Adrenal gland (tissue), 12 donors: ENCODE data around the gene DVL1. TPM values are rescaled to one million over a fixed set of nuclear protein-coding genes. Genes with fewer than 3 reads are reported as not detected.

Source experiments
- DNase-seq, 7 donors: peaks; one replicate each; pipeline ENCODE4 v3.0.0-alpha.2; 2019 to 2020
- H3K27ac ChIP-seq, 5 donors: fragments of 200-600 bp; sonication (generic) in 4 of 5; 1 replicate in 3 of 5; 2 replicates in 2 of 5; pipeline versions ENCODE4 v1.5.1 to v1.8.0; 2016 to 2020; ENCODE audit warnings: mild to moderate bottlenecking in 1 of 5
- H3K27me3 ChIP-seq: fragments of 200-600 bp; 2 replicates; pipeline ENCODE4 v1.8.0; 2021
- H3K36me3 ChIP-seq, 2 donors: fragments of 200-600 bp; replicated peaks in 1 of 2; 1 replicate in 1 of 2; 2 replicates in 1 of 2; pipeline versions ENCODE4 v1.5.1 to v1.8.0; 2018 to 2022
- H3K4me1 ChIP-seq, 2 donors: fragments of 200-600 bp; replicated peaks in 1 of 2; 1 replicate in 1 of 2; 2 replicates in 1 of 2; pipeline versions ENCODE4 v1.5.1 to v1.8.0; 2018 to 2021
- H3K4me3 ChIP-seq, 4 donors: fragments of 200-600 bp; sonication (generic) in 3 of 4; one replicate each; pipeline ENCODE4 v1.5.1; 2016 to 2018
- H3K9me3 ChIP-seq, 3 donors: fragments of 200-600 bp; sonication (generic) in 1 of 3; replicated peaks in 1 of 3; 1 replicate in 2 of 3; 2 replicates in 1 of 3; pipeline versions ENCODE4 v1.5.1 to v1.8.0; 2016 to 2021
- POLR2A ChIP-seq, 2 donors: fragments of 450-650 bp; IDR thresholded peaks; one replicate each; pipeline ENCODE4 v1.6.1; 2017; ENCODE audit warnings: antibody characterized with exemption in 2 of 2, mild to moderate bottlenecking in 2 of 2, moderate library complexity in 1 of 2
- WGBS, 4 donors: extraction: QIAGEN DNeasy Blood & Tissue Kit in 2 of 4; methylation state at CpG; one replicate each; pipeline versions ENCODE4 v1.1.5 to v1.1.7; 2013 to 2017; 5-methylcytosine and 5-hydroxymethylcytosine counted together
- intact Hi-C, 2 donors: fragments of 100-400 bp; cut with DNase I; formaldehyde crosslinking; loops; one replicate each; pipeline versions ENCODE4 v1.14.1 to v1.15.0; 2022 to 2023
- polyA plus RNA-seq, 3 donors: library from polyadenylated mRNA; stranded (reverse); fragments of 200-250 nt in 2 of 3; fragments of 350-450 nt in 1 of 3; fragmentation: Illumina TruSeq in 1 of 3; extraction: RNeasy Lipid Tissue Mini Kit (QIAGEN cat#74804) in 1 of 3; gene quantifications; one replicate each; pipeline ENCODE4 v1.2.3, GENCODE V29; 2013 to 2014
- total RNA-seq, 9 donors: library from RNA; depleted of rRNA in 4 of 9; stranded (reverse); fragments of >200 nt in 4 of 9; fragments of 120-200 nt in 1 of 9; fragmentation: NEBNext Ultra II Directional in 1 of 9; extraction: Animal tissue kit (Norgen Biotek cat#: 25700) in 1 of 9; gene quantifications; one replicate each; pipeline versions ENCODE4 v1.1.0 to v1.2.4, GENCODE V29; 2013 to 2023
- TF ChIP-seq, protein P1 (sequence below), 6 experiments: fragments of 450-650 bp in 4 of 6; fragments of 200-600 bp in 2 of 6; sonication (generic) in 1 of 6; IDR thresholded peaks; 1 replicate in 5 of 6; 2 replicates in 1 of 6; pipeline versions ENCODE4 v1.5.1 to v1.8.0; 2016 to 2021; ENCODE audit warnings: antibody characterized with exemption in 6 of 6, mild to moderate bottlenecking in 2 of 6, moderate library complexity in 1 of 6
- donor health status: healthy with polysubstance abuse.
- donor health status: Bipolar disorder and iron deficiency.
- donor health status: DM: yes; HTN: yes; CAD: no.
- donor health status: DM: no; HTN: no; CAD: no.
- donor health status: DM: no; HTN: no; CAD: no.
- donor health status: DM: yes; HTN: yes; CAD: no.

The DVL1 gene
- total and polyA plus RNA-seq, 12 donors = 4.0 to 279 (median 89.2) TPM

DNA sequence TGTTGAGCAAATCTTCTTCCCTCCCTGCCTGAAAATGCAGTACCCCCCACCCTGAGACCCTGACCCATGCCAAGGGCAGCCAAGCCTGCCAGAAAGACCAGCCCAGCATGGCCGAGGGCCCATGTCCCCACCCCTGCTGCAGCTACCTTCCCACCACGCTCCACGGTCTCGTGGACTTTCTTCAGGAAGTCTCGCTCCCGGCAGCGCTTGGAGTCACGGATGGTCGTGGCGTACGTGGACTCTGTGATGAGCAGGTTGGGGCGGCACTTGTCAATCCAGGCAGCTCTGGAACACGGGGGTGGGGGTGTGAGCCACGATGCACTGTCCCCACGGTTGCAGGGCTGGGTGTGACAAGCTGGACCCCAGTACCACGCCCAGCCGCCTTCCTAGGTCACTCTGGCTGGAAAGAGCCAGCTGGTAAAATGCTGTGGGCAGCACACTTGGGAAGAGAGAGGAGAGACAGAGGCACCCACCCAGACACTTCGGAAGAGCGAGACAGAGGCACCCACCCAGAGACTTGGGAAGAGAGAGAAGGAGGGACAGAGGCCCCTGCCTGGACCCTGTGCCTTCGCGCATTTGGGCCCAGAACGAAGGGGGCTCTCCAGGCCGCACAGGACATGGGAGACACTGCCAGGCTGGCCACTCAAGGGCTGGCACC lies 34.4 kb downstream of the DVL1 start:
- Histone ChIP-seq H3K36me3 (peaks cover 0 to 74% of the 10 kb centered on the region in 2 donors), H3K4me3 (no peak overlapping the region), H3K27me3 (no peaks in the 10 kb centered on the region), H3K4me1 (peaks cover 14% of the 10 kb centered on the region in 2 donors), H3K27ac (no peak overlapping the region), H3K9me3 (no peaks in the 10 kb centered on the region)
- no peak for DNase-seq
- intact Hi-C loops = no loop called here
- WGBS, 4 donors = 85 to 95% (median 89%) methylated on average over 4 to 23 of the region's 23 CpGs
- TF ChIP-seq POLR2A (IDR thresholded peaks at IDR 0.05) = no peak
- TF ChIP-seq, protein P1, sequence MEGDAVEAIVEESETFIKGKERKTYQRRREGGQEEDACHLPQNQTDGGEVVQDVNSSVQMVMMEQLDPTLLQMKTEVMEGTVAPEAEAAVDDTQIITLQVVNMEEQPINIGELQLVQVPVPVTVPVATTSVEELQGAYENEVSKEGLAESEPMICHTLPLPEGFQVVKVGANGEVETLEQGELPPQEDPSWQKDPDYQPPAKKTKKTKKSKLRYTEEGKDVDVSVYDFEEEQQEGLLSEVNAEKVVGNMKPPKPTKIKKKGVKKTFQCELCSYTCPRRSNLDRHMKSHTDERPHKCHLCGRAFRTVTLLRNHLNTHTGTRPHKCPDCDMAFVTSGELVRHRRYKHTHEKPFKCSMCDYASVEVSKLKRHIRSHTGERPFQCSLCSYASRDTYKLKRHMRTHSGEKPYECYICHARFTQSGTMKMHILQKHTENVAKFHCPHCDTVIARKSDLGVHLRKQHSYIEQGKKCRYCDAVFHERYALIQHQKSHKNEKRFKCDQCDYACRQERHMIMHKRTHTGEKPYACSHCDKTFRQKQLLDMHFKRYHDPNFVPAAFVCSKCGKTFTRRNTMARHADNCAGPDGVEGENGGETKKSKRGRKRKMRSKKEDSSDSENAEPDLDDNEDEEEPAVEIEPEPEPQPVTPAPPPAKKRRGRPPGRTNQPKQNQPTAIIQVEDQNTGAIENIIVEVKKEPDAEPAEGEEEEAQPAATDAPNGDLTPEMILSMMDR (IDR thresholded peaks at IDR 0.05) = no peak

DNA sequence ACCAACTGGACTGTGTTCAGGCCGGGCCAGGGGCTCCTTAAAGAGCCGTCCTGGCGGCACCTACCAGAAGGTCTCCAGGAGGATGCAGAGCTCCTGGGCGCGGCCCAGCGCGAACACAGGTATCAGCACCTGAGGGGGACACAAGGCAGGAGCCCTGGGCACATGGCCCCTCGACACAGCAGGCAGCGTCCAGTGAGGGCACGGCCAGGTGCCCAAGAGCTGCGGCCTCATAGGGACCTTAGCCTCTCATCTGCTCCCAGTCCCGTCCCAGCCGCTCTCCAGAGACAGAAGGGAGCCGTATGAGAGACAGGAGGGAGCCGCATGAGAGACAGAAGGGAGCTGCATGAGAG lies 35.0 kb downstream of the DVL1 start:
- no peak overlapping the region for H3K4me3 ChIP-seq
- intact Hi-C loops = no loop called here

DNA sequence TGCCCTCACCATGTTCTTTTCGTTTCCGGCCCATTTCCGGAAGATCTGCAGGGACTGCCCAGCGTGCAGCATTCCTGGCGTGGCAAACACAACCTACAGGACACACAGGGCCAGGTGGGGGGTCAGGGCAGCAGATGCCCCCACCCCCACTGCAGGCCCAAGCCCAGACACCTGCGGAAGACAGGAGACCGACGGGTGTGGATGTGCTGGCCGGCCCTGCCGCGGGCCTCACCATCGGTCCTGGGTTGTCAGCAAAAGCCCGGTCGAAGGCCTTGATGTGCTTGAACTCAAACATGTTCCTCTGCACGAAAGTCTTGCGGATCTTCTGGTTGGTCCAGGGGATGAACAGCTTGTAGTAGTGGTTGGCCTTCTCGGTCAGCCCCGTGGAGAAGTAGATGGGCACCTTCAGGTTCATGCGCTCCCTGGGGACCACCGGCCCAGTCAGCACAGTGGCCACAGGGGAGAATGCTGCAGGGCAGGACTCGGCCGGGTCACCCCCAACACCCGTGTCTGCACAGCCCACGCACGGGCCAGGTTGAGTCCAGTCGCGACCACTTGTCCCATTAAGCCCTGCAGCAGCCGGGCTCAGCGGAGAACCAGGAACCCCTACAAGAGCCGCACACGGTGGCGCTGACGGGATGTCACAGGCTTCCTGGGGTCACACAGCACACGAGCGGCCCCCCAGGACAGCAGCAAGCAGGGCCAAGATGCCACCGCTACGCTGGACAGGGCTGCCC lies 35.5 kb downstream of the DVL1 start:
- TF ChIP-seq POLR2A (IDR thresholded peaks at IDR 0.05) = no peak
- TF ChIP-seq, protein P1 (IDR thresholded peaks at IDR 0.05) = no peak
- Histone ChIP-seq H3K36me3 (peaks cover 0 to 65% of the 10 kb centered on the region in 2 donors), H3K4me3 (no peak overlapping the region), H3K9me3 (no peaks in the 10 kb centered on the region), H3K27ac (no peak overlapping the region), H3K27me3 (no peaks in the 10 kb centered on the region), H3K4me1 (peaks cover 20 to 22% of the 10 kb centered on the region in 2 donors)
- intact Hi-C loops = no loop called here
- DNase-seq = no peak
- WGBS, 4 donors = 81 to 90% (median 87%) methylated on average over 18 to 37 of the region's 37 CpGs

More for the DNA sequence above, 35.0 kb downstream of the DVL1 start:
- DNase-seq = no peak
- no peaks in the 10 kb centered on the region for H3K27me3 ChIP-seq
- WGBS, 4 donors = 87 to 93% (median 91%) methylated on average over 5 to 15 of the region's 15 CpGs
- H3K27ac ChIP-seq = no peak overlapping the region
- no peaks in the 10 kb centered on the region for H3K9me3 ChIP-seq
- H3K36me3 ChIP-seq = peaks cover 0 to 69% of the 10 kb centered on the region in 2 donors
- H3K4me1 ChIP-seq = peaks cover 18 to 20% of the 10 kb centered on the region in 2 donors
- TF ChIP-seq, protein P1 (IDR thresholded peaks at IDR 0.05) = no peak
- no peak for TF ChIP-seq POLR2A (IDR thresholded peaks at IDR 0.05)

DNA sequence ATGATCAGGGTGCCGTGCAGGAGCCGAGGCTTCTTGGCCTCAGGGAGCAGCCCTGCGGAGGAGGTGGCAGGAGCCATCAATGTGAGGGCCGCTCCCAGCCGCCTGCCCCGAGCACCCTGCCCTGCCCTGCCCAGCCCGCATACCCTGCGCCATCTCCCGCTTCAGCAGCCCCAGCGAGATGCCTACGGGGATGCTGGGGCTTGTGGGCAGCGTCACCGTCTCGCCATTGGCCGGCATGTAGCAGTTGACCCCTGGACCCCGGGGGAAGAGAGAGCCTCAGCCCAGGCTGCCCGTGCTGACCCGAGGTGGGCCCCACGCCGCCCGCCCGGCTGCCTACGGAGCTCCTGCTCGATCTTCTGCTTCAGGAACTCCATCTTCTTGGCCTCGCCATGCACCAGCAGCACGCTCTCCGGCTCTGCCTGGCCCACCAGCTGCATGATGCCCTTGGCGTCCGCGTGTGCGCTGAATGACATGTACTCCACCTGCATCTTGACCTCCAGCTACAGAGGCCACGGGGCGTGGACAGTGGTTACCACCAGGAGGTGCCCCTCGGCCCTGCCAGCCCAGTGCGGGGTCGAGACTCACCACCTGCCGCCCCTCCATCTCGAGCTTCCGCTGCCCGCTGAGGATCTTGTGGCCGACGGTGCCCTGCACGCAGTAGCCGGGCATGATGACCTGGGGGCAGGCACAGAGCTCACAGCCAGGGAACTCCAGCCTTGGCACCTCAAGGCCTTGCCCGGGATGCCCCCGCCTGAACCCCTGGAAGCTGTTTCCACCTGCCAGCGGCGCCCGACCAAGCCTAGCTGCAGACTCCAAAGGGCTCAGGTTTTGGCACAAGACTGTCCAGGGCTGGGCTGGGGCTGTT lies 36.5 kb downstream of the DVL1 start:
- Histone ChIP-seq H3K27ac (no peak overlapping the region), H3K4me3 (no peak overlapping the region), H3K9me3 (no peaks in the 10 kb centered on the region), H3K27me3 (no peaks in the 10 kb centered on the region), H3K4me1 (peaks cover 10 to 12% of the 10 kb centered on the region in 2 donors), H3K36me3 (peaks cover 0 to 64% of the 10 kb centered on the region in 2 donors)
- WGBS, 4 donors = 90 to 93% (median 91%) methylated on average over 22 to 49 of the region's 49 CpGs
- TF ChIP-seq, protein P1 (IDR thresholded peaks at IDR 0.05) = no peak
- TF ChIP-seq POLR2A (IDR thresholded peaks at IDR 0.05) = no peak
- no peak for DNase-seq
- intact Hi-C loops = no loop called here
